Endothelial cell of umbilical vein (primary cell): ENCODE measurements around the gene MEF2C. TPM values are rescaled to one million over a fixed set of nuclear protein-coding genes. Genes with fewer than 3 reads are reported as not detected.
A peak's percentile ranks its signal among the peaks of the same experiment; 100 is the strongest.

ENCODE experiments used
- BruUV-seq: library from RNA; stranded (reverse); fragments of 400-500 nt; replicated peaks from 2 replicates; lab custom pipeline; 2021; lab: Mats Ljungman, UMichigan
- CTCF ChIA-PET: fragments of 300-600, 350-600 bp; sonication (Branson Sonifier 250); formaldehyde crosslinking; loops from one replicate; lab custom pipeline; 2021; ENCODE audit warnings: antibody characterized with exemption, inconsistent platforms; lab: Charles Lee
- POLR2A ChIA-PET: fragments of 300-600, 350-600 bp; sonication (Branson Sonifier 250); formaldehyde crosslinking; loops from one replicate; lab custom pipeline; 2021; ENCODE audit warnings: antibody characterized with exemption, inconsistent platforms; lab: Charles Lee
- DNase-seq: peaks from one replicate; pipeline ENCODE4 v3.0.0-alpha.2; 2011; ENCODE audit warnings: low read depth, low spot score
- FAIRE-seq: peaks from 2 replicates; lab custom pipeline; 2011; peaks lifted over from hg19 to GRCh38; lab: Jason Lieb, UNC
- H2AFZ ChIP-seq: 2 replicates; pipeline ENCODE4 v1.6.0; 2012; ENCODE audit warnings: low read depth, low read length, control low read depth, inconsistent platforms
- H3K27ac ChIP-seq: 2 replicates; pipeline ENCODE4 v1.5.1; 2011; ENCODE audit warnings: low read depth, mild to moderate bottlenecking, control low read depth, low read length, moderate library complexity; ENCODE audit not compliant: insufficient read depth
- H3K27me3 ChIP-seq, 2 experiments: 2 replicates each; pipeline versions ENCODE4 v1.6.0 to v1.6.1; 2011; ENCODE audit warnings: low read length in 2 of 2, mixed read lengths in 1 of 2; ENCODE audit not compliant: control insufficient read depth in 2 of 2, insufficient read depth in 2 of 2
- H3K36me3 ChIP-seq, 2 experiments: 2 replicates in 1 of 2; 3 replicates in 1 of 2; pipeline ENCODE4 v1.5.1; 2011; ENCODE audit warnings: low read length in 2 of 2, mild to moderate bottlenecking in 1 of 2, moderate library complexity in 1 of 2; ENCODE audit not compliant: control insufficient read depth in 2 of 2, insufficient read depth in 2 of 2; ENCODE audit errors: extremely low read depth in 1 of 2
- H3K4me1 ChIP-seq: 3 replicates; pipeline ENCODE4 v1.5.1; 2011; ENCODE audit warnings: mild to moderate bottlenecking, low read length; ENCODE audit not compliant: control insufficient read depth, insufficient read depth; ENCODE audit errors: extremely low read depth
- H3K4me2 ChIP-seq: 2 replicates; pipeline ENCODE4 v1.6.1; 2011; ENCODE audit warnings: low read length, control low read depth, mixed read lengths; ENCODE audit not compliant: insufficient read depth
- H3K4me3 ChIP-seq, 3 experiments: fragments of 200-600 bp in 1 of 3; sonication (generic), shearing (Covaris generic) in 1 of 3; replicated peaks in 1 of 3; 2 replicates each; pipeline ENCODE4 v1.5.1; 2011 to 2016; ENCODE audit warnings: control low read depth in 3 of 3, low read length in 3 of 3, mild to moderate bottlenecking in 2 of 3, inconsistent platforms in 1 of 3, low read depth in 1 of 3, moderate library complexity in 1 of 3; ENCODE audit not compliant: insufficient read depth in 1 of 3
- H3K79me2 ChIP-seq: 2 replicates; pipeline ENCODE4 v1.6.0; 2012; ENCODE audit warnings: low read length, inconsistent platforms; ENCODE audit not compliant: control insufficient read depth, insufficient read depth
- H3K9ac ChIP-seq: replicated peaks from 2 replicates; pipeline ENCODE3; 2011; ENCODE audit warnings: low read length, control low read depth; ENCODE audit not compliant: insufficient read depth; ENCODE audit errors: extremely low read depth
- H3K9me1 ChIP-seq: replicated peaks from 3 replicates; pipeline ENCODE4 v1.6.0; 2011; ENCODE audit warnings: mild to moderate bottlenecking, low read length; ENCODE audit not compliant: control insufficient read depth, insufficient read depth; ENCODE audit errors: extremely low read depth
- H3K9me3 ChIP-seq: replicated peaks from 2 replicates; pipeline ENCODE4 v1.5.1; 2012; ENCODE audit warnings: low read length, inconsistent platforms; ENCODE audit not compliant: control insufficient read depth, insufficient read depth
- H4K20me1 ChIP-seq: replicated peaks from 2 replicates; pipeline ENCODE3; 2011; ENCODE audit warnings: mild to moderate bottlenecking, low read length; ENCODE audit not compliant: control insufficient read depth, insufficient read depth; ENCODE audit errors: extremely low read depth
- EZH2 ChIP-seq: IDR thresholded peaks from 2 replicates; pipeline ENCODE4 v1.6.1; 2012; ENCODE audit warnings: borderline replicate concordance, low read depth, mild to moderate bottlenecking, moderate library complexity, low read length, inconsistent platforms; ENCODE audit not compliant: severe bottlenecking
- GATA2 ChIP-seq: IDR thresholded peaks from 2 replicates; pipeline ENCODE4 v1.7.0; 2011; ENCODE audit warnings: low read depth, mild to moderate bottlenecking, moderate library complexity, mixed read lengths, low read length; ENCODE audit not compliant: insufficient read length, insufficient read depth
- MYC ChIP-seq: IDR thresholded peaks from one replicate; pipeline ENCODE4 v1.6.1; 2011; ENCODE audit warnings: mild to moderate bottlenecking, low read depth, low read length
- dilution Hi-C: fragments of 300-500 bp; cut with MboI; formaldehyde crosslinking; loops from one replicate; pipeline ENCODE4 v1.15.0; 2019; ENCODE audit warnings: low sequenced_read_pairs; ENCODE audit not compliant: extremely low pct_ligation_motif_present
- intact Hi-C: fragments of 100-400 bp; cut with micrococcal nuclease; formaldehyde crosslinking; loops from one replicate; pipeline ENCODE4 v1.10.0; 2022
- polyA plus RNA-seq, 4 experiments: library from polyadenylated mRNA; depleted of rRNA in 3 of 4; stranded (reverse) in 3 of 4; unstranded in 1 of 4; fragments of >200 nt; gene quantifications; 2 replicates each; pipeline versions ENCODE4 v1.2.1 to v1.2.3, GENCODE V29; 2011 to 2012; ENCODE audit warnings: missing spikeins in 1 of 4
- total RNA-seq: library from RNA; stranded (reverse); gene quantifications from 2 replicates; pipeline ENCODE4 v1.2.3, GENCODE V29; 2021

Gene MEF2C
- total and polyA plus RNA-seq, 2 donors (not counting 3 experiments of a cell fraction or from before 2014, with no cell fraction given), result 21.2 to 67.7 TPM

GRCh38 chr5:88695232-88695631 lies 187.8 kb downstream of the MEF2C start:
- DNase-seq (no peak), FAIRE-seq (no peak)
- ChIA-PET POLR2A (no interaction called here), CTCF (interaction anchor here (0.6 to 4.4 kb wide), 8 partner anchors 9 to 1570 kb away, joined by 3 to 36 read pairs (median 3); no protein-coding TSS in a partner anchor)
- Histone ChIP-seq H3K79me2 (no peaks in the 10 kb centered on the region), H3K4me2 (no peak overlapping the region), H3K4me1 (peaks cover 7% of the 10 kb centered on the region), H2AFZ (no peak overlapping the region), H3K36me3 (no peaks in the 10 kb centered on the region), H3K9me1 (no peaks in the 10 kb centered on the region), H4K20me1 (no peaks in the 10 kb centered on the region), H3K9ac (no peak overlapping the region), H3K9me3 (no peaks in the 10 kb centered on the region), H3K4me3 (no peak overlapping the region), H3K27me3 (peaks cover 63 to 98% of the 10 kb centered on the region in 2 experiments), H3K27ac (no peak overlapping the region)
- dilution Hi-C loops, result loop anchor here (25.0 kb wide), 1 partner anchor 558 kb away; no protein-coding TSS in a partner anchor
- TF ChIP-seq EZH2 (peak; percentile 99), GATA2 (no peak)
- intact Hi-C loops, result loop anchor here (10.0 kb wide), 1 partner anchor 1710 kb away; the partner anchor contains the start of gene CETN3
- no TSS peak for BruUV-seq

- FAIRE-seq (no peak), DNase-seq (no peak)
- ChIA-PET POLR2A (no interaction called here), CTCF (interaction anchor here (0.7 to 4.4 kb wide), 4 partner anchors 10 to 913 kb away, joined by 3 to 36 read pairs (median 5); no protein-coding TSS in a partner anchor)
- intact Hi-C loops, result loop anchor here (10.0 kb wide), 1 partner anchor 1711 kb away; the partner anchor contains the start of gene CETN3
- dilution Hi-C loops, result loop anchor here (25.0 kb wide), 1 partner anchor 557 kb away; no protein-coding TSS in a partner anchor
- H4K20me1 ChIP-seq, result no peaks in the 10 kb centered on the region
- no peak overlapping the region for H3K4me2 ChIP-seq
- H2AFZ ChIP-seq, result no peak overlapping the region
- H3K36me3 ChIP-seq, result no peaks in the 10 kb centered on the region
- peaks cover 7% of the 10 kb centered on the region for H3K4me1 ChIP-seq
- H3K27me3 ChIP-seq, result peaks cover 72 to 98% of the 10 kb centered on the region in 2 experiments
- H3K4me3 ChIP-seq, result no peak overlapping the region
- H3K79me2 ChIP-seq, result no peaks in the 10 kb centered on the region
- H3K9me3 ChIP-seq, result no peaks in the 10 kb centered on the region
- TF ChIP-seq MYC, result no peak
- peak; percentile 19 for TF ChIP-seq EZH2
- no TSS peak for BruUV-seq
- H3K9ac ChIP-seq, result no peak overlapping the region
- H3K9me1 ChIP-seq, result no peaks in the 10 kb centered on the region
- H3K27ac ChIP-seq, result no peak overlapping the region
Measured at GRCh38 chr5:88694023-88694679, 188.8 kb downstream of the MEF2C start.
